ENCODE measurements around the gene ZAR1L.

DNA sequence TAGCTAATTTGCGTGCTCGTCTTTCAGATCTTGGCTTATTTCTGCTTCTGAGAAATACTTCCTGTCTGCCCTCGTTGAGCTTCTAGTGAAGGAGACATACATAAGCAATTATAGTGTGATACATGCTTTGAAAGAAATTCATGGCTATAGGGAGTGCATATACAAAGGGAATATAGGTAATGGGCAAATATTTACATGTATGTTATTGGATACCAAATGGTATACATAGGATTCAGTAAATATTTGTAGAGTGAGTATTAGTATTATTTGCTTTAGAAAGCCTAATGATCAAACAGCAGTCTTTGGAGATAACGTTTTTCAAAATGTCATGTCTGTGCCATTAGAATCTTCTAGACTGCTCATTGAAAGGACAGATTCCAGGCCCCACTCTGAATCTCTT lies 5.4 kb upstream of the ZAR1L start:
- TF ChIP-seq POLR2A (IDR thresholded peaks at IDR 0.05) = no peak
- TF ChIP-seq, protein P1, sequence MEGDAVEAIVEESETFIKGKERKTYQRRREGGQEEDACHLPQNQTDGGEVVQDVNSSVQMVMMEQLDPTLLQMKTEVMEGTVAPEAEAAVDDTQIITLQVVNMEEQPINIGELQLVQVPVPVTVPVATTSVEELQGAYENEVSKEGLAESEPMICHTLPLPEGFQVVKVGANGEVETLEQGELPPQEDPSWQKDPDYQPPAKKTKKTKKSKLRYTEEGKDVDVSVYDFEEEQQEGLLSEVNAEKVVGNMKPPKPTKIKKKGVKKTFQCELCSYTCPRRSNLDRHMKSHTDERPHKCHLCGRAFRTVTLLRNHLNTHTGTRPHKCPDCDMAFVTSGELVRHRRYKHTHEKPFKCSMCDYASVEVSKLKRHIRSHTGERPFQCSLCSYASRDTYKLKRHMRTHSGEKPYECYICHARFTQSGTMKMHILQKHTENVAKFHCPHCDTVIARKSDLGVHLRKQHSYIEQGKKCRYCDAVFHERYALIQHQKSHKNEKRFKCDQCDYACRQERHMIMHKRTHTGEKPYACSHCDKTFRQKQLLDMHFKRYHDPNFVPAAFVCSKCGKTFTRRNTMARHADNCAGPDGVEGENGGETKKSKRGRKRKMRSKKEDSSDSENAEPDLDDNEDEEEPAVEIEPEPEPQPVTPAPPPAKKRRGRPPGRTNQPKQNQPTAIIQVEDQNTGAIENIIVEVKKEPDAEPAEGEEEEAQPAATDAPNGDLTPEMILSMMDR (IDR thresholded peaks at IDR 0.05) = no peak
